CD4-positive, alpha-beta T cell treated with Interleukin-4 for 1 hour (primary cell): ENCODE results near the gene KRTAP9-1.
"Not testable (repeated sequence)": the region's sequence is repeated elsewhere in the genome, so short reads cannot be mapped to it uniquely, and the experiment has no call there.

ENCODE experiments used
- DNase-seq, 2 donors: peaks; one replicate each; pipeline ENCODE4 v3.0.0-alpha.2; 2020 to 2022

KRTAP9-1 gene, protein sequence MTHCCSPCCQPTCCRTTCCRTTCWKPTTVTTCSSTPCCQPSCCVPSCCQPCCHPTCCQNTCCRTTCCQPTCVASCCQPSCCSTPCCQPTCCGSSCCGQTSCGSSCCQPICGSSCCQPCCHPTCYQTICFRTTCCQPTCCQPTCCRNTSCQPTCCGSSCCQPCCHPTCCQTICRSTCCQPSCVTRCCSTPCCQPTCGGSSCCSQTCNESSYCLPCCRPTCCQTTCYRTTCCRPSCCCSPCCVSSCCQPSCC

DNA sequence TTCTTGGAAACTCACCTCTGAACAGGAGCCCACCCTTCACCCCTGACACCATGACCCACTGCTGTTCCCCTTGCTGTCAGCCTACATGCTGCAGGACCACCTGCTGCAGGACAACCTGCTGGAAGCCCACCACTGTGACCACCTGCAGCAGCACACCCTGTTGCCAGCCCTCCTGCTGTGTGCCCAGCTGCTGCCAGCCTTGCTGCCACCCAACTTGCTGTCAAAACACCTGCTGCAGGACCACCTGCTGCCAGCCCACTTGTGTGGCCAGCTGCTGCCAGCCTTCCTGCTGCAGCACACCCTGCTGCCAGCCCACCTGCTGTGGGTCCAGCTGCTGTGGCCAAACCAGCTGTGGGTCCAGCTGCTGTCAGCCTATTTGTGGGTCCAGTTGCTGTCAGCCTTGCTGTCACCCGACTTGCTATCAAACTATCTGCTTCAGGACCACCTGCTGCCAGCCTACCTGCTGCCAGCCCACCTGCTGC, at the start of gene KRTAP9-1:
KRTAP9-1 (plus strand) TSS at position 51 of the 482 bp plus-strand sequence; CDS start at position 51, 0 bp downstream.
- DNase-seq, result not testable (repeated sequence)

DNA sequence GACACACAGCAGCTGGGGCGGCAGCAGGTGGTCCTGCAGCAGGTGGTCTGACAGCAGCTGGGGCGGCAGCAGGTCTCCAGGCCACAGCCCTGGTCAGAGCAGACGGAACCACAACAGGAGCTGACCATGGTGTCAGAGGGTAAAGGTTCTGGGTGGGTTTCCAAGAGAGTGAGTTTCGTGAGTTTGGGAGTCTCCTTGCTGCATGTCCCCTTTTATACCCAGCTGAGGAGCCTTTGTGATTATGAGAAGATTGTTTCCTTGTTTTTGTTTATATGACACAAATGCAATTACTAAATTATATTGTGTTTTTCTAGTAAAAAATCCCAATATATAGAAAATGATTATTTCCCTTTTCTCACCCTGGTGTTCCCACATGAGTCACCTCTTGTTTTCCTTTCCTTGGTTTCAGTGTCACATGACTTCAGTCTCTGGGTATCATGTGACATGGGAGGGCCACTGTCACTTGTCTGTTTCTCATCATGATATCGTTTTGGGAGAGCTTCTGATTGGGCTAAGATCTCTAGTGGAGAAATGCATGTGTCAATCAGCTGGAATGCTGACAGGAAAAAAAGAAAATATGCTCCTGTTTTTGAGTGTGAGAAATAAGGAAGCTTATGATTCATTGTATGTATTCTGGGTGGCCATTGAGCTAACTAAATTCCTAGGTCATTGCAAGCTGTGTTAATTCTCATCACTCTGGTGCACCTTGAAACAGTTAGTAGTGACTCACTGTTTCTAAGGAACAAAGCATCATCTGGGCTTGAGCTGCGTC, 49.1 kb upstream of the KRTAP9-1 start, which contains the start of gene KRTAP4-6:
KRTAP4-6 (minus strand) TSS at position 185 of the 772 bp plus-strand sequence; CDS start at position 128, 57 bp downstream.
- no peak for DNase-seq

DNA sequence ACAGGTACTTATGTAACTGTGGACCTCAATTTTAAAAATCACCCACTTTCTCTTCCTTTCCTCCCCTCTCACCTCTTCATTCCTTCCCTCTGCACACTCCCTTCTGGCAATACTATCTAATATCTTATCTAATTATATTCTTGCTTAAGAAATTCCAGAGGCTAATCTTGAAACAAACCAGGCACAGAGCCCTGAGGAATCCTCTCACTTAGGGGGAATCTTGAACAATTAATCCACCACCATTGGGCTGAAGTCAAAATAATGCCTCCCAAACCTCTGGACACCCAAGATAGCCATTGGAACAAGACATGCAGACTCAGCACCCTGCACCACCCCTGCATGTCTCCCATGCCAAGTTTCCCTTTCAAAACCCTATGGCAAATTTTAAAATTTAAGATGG, 48.3 kb upstream of the KRTAP9-1 start:
- no peak for DNase-seq

DNA sequence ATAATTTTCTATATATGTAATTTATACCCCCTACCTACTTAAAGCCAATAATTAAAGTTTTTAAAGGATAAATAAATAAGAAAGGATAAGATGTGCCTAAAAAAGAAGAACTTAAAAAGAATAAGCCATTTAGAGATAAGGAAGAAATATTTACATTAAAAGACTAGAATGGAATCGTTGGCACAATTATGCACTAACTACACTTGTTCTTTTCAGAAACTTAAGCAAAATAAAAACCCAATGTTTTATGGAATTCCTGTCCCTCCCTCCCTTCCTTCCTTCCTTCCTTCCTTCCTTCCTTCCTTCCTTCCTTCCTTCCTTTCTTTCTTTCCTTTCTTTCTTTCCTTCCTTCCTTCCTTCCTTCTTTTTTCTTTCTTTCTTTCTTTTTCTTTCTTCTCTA, 44.8 kb upstream of the KRTAP9-1 start:
- no peak for DNase-seq

DNA sequence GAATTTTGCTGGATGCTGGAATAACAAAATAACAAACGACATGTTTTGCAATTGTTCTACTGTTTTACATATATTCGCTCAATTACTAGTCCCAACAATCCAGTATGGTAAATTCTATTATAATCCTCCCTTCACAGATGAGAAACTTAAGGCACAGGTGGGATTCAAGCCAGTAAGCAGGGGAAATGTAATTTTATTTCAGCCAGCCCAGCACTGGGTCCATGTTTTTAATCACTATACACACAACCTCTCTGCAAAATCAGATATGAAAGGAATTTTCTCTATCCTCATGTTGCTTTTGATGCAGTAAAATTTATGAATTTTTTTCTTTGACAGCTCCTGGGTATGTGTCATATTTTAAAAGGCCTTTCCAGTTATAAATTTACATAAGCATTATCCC, 44.4 kb upstream of the KRTAP9-1 start:
- DNase-seq, result no peak

DNA sequence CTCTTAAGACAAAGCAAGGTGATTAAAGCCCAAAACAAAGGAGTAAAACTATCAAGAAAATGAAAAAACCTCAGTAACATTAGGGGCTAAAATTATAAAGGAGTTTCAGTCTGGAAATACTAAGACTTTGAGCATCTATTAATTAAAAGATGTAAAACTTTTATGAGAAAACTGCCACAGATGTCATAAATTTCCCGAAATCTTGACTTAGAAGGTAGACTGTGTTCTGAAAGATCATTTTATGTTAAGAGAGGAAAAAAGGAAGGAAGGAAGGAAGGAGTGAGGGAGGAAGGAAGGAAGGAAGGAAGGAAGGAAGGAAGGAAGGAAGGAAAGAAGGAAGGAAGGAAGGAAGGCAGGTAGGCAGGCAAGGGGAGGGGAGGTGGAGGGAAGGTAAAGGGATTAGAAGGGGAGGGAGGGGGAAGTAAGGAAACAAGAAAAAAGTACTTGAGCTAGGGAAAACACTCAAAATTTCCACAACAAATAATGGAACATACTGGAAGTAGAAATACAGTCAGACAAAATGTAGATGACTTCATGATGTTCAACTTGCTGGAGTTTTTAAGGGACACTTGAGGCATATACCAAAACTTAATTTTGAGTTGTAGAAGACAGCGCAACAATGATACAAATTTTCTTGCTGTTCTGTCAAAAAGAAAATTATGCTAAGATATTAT, 42.0 kb upstream of the KRTAP9-1 start:
- no peak for DNase-seq

DNA sequence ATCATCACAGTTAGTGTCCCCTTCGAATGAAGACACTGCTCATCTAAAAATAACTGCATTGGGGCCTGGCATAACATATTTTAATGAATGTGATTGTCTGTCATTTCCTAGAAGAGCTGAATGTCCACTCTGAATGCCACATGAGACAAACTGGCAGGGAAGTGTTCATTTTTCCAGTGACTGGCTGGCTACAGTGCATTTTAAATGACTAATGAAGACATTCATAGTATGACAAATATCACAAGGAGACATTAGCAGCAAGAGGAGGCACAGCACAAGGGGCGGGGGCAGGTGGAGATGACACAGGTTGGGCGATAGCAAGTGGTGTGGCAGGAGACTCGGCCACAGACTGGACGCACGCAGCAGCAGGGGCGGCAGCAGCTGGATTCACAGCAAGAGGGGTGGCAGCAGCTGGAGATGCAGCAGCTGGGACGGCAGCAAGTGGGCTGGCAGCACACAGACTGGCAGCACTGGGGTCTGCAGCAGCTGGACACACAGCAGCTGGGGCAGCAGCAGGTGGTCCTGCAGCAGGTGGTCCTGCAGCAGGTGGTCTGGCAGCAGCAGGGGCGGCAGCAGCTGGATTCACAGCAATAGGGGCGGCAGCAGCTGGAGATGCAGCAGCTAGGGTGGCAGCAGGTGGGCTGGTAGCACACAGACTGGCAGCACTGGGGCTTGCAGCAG, 40.6 kb upstream of the KRTAP9-1 start:
- DNase-seq, result not testable (repeated sequence)

DNA sequence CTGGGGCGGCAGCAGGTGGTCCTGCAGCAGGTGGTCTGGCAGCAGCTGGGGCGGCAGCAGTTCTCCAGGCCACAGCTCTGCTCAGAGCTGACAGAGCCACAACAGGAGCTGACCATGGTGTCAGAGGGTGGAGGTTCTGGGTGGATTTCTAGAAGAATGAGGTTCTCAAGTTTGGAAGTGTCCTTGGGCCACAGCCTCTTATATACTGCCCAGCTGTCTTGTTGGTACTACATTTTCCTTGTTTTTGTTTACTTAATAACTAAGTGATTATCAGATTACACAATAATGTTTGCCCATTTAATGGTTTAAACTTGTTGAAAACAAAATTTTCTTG, 40.1 kb upstream of the KRTAP9-1 start, which contains the start of gene KRTAP4-5:
KRTAP4-5 (minus strand) TSS at position 174 of the 334 bp plus-strand sequence; CDS start at position 116, 58 bp downstream.
- no peak for DNase-seq

DNA sequence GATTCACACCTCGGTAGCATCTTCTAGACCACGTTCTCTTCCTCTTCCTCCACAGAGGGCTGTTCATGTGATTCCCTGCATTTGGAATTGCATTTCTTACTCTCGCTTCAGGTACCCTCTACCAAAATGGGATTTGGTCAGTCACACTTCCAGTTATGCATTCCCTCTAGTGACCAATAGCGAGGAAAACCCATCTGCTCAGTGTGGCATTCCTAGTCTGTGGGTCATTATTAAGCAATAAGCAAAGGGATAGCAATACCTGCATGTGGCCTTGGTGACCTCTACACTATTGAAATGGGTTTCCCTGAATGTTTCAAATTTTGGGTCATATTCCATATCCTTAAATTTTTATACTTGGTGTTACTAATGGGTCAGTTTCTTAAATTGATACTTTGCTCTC, 39.7 kb upstream of the KRTAP9-1 start:
- no peak for DNase-seq

DNA sequence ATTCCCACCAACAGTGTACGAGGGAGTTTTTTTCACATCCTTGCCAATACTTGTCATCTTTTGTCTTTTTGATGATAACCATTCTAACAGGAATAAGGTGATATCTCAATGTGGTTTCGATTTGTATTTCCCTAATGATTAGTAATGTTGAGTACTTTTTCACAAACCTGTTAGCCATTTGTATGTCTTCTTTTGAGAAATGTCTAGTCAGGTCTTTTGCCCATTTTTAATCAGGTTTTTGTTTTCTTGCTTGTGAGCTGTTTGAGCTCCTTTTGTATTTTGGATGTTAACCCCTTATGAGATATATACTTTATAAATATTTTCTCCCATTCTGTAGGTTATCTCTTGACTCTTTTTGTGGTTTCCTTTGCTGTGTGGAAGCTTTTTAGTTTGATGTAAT, 38.2 kb upstream of the KRTAP9-1 start:
- no peak for DNase-seq

DNA sequence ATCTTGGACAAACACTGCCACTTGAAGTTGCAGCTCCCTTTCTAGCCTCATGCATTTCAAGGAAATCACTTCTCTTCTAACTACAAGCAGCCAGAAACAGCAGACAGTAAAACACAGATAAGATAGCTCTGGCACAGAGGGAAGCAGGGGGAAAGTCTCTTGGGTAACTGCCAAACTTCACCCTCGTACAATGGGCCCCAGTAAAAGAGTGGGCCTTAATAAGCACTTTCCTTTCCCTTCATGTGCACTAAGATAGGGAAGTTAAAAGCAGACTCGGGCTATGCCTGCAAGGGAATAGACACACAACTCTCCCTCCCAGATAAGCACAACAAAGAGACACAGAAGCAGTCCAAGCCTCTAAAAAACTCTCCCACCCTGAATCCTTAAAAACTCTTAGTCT, 35.8 kb upstream of the KRTAP9-1 start:
- no peak for DNase-seq

DNA sequence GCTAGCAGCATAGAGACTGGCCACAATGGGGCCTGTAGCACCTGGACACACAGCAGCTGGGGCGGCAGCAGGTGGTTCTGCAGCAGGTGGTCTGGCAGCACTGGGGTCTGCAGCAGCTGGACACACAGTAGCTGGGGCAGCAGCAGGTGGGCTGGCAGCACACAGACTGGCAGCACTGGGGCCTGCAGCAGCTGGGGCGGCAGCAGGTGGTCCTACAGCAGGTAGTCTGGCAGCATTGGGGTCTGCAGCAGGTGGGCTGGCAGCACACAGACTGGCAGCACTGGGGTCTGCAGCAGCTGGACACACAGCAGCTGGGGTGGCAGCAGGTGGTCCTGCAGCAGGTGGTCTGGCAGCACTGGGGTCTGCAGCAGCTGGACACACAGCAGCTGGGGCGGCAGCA, 29.5 kb upstream of the KRTAP9-1 start:
- not testable (repeated sequence) for DNase-seq

DNA sequence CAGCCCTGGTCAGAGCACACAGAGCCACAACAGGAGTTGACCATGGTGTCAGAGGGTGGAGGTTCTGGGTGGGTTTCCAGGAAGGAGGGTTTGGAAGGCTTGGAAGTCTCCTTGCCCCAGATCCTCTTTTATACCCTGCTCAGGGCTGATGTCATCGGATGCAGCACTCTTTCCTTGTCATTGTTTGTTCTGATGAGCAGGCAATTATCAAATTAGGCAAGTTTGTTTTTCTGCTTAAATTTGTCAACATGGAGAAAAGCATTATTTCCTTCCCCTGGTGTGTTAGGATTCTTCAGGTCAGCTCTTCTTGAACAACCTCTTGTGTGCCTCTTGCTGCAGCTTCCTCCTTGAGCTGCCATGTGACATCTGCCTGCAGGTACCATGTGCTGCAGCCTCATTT, 29.0 kb upstream of the KRTAP9-1 start, which contains the start of gene KRTAP4-4:
KRTAP4-4 (minus strand) TSS at position 101 of the 400 bp plus-strand sequence; CDS start at position 44, 57 bp downstream.
- DNase-seq, result no peak

DNA sequence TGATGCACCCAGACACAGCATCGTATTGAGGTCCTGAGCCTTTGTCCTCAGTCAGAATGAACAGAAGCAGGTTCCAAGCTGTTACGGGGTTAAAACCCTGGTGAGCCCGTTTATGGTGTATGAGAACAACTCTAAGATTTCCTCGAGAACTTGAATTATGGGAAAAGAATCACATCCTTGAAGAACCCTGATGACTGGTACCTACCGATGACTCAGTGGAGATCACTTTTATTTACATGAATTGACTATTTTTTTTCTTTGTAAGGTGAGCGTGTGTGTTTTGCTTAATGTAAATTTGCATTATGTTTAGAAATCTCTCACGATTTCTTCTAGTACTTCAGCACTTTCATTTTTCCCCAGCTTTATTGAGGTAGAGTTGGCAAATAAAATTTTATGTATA, 25.9 kb upstream of the KRTAP9-1 start:
- no peak for DNase-seq

DNA sequence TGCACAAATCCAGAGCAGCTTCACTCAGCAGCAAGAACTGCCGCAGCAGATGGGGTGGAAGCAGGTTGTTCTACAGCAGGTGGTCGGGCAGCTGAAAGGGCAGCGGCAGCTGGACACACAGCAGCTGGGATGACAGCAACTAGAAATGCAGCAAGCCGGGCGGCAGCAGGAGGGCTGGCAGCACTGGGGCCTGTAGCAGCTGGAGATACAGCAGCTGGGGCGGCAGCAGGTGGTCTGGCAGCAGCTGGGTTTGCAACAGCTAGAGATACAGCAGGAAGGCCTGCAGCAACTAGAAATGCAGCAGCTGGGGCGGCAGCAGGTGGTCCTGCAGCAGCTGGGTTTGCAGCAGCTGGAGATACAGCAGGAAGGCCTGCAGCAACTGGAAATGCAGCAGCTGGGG, 22.1 kb upstream of the KRTAP9-1 start:
- DNase-seq, result no peak

DNA sequence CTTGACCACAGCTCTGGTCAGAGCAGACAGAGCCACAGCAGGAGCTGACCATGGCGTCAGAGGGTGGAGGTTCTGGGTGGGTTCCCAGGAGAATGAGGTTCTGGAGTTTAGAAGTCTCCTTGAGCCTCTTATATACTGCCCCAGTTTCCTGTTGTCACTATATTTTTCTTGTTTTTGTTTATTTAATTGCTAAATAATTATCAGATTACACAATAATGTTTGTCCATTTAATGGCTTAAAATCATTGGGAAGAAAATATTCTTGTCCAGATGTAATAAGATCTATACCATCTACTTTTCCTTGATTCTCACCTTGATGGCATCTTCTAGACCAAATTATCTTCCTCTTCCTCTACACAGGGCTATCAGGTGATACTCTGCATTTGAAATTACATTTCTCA, 21.6 kb upstream of the KRTAP9-1 start, which contains the start of gene KRTAP4-3:
KRTAP4-3 (minus strand) TSS at position 101 of the 400 bp plus-strand sequence; CDS start at position 52, 49 bp downstream.
- no peak for DNase-seq

DNA sequence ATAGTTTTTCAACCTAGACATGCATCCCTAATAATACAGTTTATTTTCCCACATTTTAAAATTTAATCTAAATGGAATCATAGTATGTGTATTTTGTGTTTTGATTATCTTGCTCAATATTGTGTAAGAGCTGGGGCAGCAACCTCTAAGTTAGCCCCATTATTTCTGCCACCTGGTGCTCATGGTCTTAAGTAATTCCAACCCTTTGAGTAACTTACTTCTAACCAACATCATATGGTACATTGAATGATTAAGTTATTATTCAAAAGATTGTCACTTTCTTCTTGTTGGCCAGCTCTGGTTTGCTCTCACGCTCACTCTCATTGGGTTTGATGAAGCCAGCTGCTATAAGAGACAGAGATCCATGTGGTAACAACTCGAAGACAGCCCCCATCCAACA, 17.8 kb upstream of the KRTAP9-1 start:
- DNase-seq, result no peak

DNA sequence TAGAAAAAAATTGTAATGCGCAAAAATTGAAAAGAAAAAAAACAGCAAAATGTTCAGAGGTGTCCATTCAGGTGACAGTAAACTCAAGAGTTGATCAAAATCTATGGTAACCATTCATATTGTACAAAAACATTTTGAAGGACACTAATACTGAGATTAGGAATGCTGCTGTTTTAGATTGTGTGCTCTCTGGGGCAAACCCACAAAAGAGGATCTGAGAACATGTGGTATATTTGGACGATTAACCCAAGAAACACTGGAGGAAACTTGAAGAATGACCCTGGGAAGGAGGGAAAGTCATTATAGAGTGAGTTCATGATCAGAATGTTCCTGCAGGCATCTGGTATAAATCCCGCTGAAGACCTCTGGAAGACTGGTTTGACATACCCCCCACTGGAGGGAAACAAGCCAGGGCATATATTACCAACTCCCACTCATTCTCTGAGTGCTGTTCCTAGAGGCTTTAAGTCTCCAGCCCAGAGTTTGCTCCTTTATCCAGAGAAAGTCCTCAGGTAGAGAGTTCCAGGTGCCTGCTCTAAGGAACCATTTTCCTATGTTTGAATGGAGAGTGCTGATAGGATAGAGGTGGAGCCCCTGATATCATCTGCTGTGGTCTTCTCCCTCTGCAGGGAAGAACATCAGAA, 12.8 kb upstream of the KRTAP9-1 start:
- DNase-seq, result no peak

DNA sequence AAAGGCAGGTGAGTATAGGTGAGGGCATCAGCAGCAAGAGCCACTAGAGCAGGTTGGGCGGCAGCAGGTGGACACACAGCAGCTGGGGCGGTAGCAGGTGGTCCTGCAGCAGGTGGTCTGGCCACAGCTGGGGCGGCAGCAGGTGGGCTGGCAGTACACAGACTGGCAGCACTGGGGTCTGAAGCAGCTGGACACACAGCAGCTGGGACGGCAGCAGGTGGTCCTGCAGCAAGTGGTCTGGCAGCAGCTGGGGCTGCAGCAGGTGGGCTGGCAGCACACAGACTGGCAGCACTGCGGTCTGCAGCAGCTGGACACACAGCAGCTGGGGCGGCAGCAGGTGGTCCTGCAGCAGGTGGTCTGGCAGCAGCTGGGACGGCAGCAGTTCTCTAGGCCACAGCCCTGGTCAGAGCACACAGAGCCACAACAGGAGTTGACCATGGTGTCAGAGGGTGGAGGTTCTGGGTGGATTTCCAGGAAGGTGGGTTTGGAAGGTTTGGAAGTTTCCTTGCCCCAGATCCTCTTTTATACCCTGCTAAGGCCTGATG, 11.9 kb upstream of the KRTAP9-1 start, which contains the start of gene KRTAP4-2:
KRTAP4-2 (minus strand) TSS at position 495 of the 545 bp plus-strand sequence; CDS start at position 438, 57 bp downstream.
- DNase-seq, result no peak

DNA sequence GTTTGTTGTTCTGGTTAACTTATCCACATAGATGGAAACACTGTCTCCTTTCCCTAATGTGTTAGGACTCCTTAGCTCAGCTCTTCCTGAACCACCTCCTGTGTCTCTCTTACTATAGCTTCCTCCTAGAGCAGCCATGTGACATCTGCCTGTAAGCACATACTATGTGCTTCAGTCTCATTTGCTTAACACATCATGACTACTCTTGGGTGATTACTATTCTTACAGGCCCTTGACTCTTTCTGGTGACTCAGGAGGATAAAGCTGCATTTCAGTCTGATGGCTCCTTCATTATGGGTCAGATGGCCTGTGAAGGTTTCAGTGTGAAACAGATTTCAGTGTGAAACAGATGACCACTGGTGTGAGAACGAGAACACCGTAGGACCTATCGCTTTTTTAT, 11.3 kb upstream of the KRTAP9-1 start:
- DNase-seq, result no peak

DNA sequence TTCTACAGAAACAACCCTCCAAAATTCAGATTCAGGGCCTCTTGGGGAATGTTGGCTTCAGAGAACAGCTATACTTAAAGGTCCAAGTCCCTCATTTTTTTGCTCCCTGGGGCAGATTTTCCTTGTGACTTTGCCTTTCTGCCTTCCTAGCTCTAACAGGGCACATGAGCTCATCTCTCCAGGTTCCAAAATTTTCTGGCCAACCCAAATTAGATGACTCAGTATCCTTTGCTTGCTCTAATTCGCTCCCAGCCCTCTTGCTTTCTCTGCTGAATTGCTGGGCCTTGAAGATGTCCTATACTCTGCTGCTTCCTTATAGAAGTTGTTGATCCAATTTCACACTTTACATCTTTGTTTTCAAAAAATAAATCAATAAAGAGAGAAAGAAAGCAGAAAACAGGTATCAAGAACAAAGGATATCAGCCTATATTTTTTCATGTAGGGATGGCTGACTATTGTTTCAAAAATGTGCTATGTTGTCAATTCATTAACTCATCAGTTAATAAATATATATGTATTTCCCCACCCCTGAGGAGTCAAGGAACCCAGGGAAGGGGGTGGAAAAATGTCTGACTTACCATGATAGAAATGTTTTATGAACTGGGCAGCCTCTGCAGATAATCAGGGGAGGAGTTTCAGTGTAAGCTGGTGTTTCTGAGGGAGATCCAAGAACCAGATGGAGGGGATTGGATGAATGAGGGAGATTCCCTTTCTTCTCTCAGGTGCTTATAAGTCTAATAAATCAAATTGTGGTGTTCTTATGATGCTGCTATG, 10.7 kb upstream of the KRTAP9-1 start:
- DNase-seq, result no peak
